GM19468 (cell line): ENCODE data around the gene MED12L.

Experiments used
- ATAC-seq: cut with Tn5 transposase; IDR thresholded peaks from one replicate; pipeline ENCODE4 v1.9.1; 2021; ENCODE audit warnings: mild to moderate bottlenecking, moderate library complexity, moderate number of reproducible peaks; ENCODE audit not compliant: unreplicated experiment; ENCODE audit errors: extremely low read depth

Gene MED12L

DNA sequence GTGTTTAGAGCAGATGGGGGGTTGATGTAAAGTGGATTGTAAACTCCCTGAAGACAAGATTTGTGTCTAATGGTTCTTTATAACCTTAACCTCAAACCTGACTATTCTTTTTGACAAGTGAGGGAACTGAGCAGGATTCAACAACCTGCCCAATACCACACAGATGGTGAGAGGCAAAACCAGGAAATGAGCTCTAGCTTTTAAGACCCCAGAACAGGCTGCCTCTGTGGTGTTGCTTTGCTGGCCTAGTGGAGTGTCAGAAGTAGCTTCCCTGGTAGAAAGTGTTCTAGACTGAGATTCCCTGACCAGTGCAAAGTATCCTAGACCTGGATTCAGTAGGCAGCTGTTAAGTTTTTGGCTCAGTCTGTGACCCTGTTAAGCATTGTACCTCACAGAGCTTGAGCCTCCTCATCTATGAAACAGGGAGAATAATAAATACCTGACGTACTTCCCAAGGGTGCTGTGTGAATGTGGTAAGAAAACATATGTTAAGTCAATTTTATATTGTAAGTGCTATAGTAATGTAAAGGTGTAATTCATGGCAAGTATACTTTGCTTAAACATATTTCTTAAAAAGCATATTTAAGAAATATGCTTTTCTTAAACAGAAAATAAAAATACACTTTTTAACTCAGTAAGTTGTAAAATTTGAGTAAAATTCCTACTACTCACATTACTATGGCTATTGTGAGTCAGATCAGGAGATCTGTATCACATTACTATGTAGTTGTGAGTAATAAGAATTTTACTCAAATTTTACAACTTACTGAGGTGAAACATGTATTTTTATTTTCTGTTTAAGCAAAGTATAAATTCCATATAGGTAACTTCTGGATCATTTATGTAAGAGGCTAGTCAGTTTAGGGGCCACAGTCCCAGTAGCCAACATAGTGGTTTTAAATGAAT lies 222.4 kb downstream of the MED12L start:
- no peak for ATAC-seq

DNA sequence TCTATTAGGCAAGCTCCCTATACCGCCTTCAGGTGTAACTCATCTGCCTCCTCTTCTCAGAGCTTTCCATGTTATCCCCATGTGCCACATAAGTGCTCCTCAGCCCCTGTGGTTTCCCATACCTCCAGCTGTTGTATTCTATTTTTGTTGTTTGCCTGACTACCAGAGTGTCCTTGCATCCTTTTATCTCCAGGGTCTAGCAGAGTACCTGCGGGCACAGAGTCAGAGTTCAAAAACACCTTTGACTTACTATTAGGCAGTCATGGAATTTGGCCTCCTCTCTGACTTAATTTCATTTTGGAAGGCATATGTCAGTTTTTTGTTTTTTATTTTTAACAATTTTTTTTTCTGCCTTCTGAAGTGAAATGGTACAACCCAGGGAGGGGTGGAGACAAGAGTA lies 224.1 kb downstream of the MED12L start:
- ATAC-seq = no peak

DNA sequence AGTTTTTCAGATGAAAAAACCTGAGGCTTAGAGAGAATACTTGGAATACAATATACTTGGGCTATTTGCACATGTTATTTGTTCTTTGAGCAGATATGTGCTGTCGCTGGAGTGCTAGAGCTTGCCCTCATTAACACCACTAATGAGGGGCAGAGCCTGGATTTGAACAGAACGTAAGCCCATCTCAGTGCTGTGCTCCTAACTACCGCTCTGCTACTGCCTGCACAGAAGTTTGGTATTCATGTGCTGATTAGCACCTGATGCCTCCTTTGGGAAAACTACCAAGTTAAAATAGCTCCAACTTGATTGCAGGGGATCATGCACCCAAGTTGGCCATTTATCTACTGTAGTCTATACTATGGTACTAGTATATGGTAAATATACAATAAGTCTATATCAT lies 227.5 kb downstream of the MED12L start:
- ATAC-seq = no peak

DNA sequence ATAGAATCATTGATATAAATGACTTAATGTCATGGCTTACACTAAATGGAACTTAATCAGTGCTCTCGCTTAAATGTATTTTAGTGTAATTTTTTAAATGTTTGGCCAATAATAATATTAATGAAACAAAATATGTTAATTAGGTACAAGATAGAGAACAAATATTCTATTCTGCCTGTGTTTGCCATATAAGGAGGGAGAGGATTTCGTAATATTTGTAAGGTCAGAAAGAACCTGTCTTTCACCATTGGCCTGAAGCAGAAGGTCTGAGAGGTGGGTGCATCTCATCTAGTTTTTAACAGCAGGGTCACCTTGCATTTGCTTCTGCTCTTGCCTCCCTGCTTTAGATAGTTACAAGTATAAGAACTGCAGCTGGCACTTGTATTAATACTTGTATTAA lies 228.7 kb downstream of the MED12L start:
- no peak for ATAC-seq

DNA sequence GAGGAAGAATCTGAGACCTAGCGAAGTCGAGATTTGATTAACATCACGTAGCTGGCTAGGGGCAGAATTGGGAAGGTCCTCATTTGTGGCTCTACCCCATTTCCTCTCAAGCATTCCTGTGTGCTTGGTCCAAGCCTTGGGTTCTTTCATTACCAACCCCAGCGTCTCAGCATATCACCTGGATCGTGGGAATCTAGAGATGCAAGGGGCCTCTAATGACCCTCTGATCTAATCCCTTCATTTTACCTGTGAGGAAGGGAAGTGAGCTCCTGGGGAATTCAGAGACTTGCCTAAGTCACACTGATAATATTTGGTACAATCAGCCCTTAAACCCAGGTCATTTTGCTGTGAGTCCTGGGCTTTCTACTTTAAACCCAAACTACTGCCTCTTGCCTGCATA lies 229.1 kb downstream of the MED12L start:
- no peak for ATAC-seq

DNA sequence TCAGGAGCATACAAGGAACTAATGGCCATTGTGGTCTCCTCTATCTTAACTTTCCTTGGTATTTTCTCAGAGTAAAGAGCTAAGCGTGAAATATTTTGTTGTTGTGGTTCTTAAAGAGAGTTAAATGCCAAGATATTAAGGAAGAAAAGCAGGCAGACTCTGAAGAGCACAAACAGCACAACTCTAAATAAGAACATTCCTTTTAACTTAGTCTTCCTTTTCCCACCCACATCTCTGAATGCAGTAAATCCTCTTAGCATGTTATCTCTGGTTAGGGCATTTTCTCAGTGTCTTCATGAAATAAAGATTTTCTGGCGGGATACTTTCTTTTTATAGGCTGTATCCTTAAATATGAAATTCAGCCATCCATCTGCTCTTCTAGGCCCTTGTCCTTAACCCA lies 229.7 kb downstream of the MED12L start:
- no peak for ATAC-seq

DNA sequence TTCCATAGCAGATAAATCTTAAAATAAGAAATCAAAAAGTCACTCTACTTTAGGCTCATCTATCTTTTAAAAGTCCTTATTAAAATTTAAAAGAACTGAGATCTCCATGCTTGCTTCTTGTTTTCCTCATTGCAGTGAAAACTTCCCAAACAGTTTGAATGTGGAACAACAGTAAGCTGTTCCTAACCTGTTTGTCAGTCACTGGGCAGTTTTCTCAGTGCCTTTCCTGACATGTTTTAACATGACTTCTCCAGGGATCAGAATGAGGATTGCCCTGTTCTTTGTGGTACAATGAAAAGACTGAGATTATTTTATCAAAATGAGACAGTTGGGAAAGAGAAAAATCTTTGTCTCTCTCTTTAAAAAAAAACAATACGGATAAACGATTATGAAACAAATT lies 230.4 kb downstream of the MED12L start:
- ATAC-seq = no peak

DNA sequence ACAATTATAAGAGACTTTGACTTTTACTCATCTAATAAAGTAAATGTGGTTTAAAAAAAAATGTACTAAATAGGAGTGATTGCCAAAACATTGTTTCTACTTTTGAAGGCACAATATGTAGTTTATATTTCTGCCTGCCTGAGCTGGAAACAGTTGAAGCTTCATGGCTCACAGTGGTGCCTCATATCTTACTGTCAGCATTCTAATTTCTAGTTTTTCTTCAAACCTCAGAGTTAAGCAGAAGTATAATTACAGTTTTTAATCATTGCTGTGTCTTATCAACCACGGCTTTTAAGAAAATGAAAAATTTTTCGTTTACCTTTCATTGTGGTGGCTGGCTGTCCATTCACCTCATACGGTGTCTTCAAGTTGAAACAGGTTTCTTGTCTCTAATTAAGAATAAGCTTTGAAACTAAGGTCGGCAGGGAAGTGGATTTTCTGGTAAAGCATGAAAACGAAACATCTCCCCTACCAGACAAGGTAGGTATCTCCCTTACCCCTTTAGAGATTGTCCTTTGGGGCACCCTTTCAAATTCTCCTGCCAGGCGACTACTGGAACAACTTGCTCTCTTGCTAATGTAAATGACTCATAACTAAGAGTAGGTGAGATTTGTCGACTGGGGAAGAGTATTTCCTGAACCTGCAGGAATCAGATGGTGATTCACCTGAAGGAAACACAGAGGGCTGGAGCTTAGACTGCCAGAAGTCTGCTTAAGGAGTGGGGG lies 231.0 kb downstream of the MED12L start, which contains the start of gene GPR87:
GPR87 (minus strand) TSS at position 554 of the 725 bp plus-strand sequence. CDS start 16,720 bp downstream, outside the sequence.
- no peak for ATAC-seq

DNA sequence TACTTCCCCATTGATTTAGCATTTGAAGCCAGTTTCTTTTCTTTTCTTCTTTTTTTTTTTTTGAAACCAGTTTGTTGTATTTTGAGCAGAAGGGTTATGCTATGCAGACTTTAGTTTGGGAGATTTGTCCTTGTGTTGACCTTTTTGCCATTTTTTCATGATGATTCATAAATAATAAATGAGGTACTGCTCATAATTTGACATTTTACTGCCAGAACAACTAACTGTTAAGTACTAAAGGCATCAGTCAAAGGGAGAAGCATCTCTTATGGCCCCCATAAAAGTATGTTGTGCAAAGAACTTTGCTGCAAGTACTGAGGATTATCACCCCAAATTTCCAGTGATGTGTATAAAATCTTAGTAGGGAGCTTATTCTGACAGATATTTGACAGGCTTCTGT lies 232.8 kb downstream of the MED12L start:
- ATAC-seq = no peak

DNA sequence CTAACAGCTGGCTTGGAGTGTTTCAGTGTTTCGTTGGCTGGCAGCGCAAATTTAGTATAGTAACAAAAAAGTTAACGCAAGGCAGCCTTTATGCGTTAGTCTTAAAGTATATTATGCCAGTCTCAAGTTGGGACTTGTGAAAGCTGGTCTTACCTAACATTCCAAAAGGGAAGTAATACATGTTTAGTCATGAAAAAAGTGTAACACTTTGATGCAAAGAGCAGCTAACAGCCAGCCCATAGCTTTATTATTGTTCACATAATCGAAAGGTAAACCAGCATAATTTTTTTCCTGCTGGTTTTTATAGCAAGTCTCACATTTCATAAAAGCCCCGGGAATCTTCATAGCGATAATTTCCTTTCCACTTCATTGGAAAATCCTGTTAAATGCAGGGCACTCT lies 233.5 kb downstream of the MED12L start:
- no peak for ATAC-seq

DNA sequence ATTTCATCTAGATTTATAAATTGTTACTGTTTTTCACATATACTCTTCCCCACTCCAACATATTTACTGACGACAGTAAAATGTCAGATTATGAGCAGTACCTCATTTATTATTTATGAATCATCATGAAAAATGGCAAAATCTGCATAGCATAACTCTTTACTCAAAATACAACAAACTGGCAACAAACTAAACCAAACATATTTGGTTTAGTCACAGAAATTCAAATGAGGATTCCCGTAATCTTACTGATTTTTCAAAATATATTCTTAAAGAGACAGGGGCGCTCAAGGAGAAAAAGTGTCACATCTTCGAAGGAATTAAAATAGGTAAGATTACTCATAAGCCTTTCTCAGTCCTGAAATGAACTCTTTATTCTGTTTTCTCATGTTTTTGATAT lies 234.2 kb downstream of the MED12L start:
- no peak for ATAC-seq

DNA sequence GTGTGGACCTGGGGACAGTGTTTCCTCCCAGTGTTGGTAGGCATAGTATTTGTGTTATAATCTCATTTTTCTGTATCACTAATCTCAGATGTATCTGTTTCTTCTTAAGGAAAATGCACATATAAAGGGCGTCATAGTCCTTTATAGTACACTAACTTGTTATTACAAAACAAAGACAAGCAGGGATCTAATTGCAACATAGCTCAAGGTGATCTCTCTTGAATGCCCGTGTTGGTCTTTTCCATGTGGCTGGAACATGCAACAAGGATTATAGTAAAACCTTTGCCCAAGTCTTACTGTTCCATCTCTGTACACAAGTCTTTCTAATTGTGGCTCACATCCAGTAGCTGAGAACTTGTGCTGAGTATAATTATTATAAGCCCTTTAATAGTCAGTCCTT lies 234.7 kb downstream of the MED12L start:
- ATAC-seq = no peak

DNA sequence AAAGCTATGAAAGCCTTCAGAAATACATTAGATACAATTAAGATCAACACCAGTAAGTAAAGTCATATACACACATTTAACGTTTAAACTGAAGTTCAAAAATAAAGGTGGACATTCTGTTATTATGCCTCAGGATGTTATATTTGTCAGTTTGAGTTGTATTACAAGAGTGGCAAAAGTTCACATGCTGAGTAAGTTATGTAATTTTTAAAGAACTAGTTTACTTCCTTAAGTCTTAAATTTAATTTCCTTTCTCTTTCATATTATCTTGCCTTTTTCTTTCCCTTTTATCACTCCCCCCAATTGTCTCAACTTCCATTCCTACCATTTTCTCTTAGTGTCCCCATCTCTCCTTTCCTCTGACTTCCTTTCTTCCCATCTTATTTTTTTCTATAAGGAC lies 236.1 kb downstream of the MED12L start:
- no peak for ATAC-seq

DNA sequence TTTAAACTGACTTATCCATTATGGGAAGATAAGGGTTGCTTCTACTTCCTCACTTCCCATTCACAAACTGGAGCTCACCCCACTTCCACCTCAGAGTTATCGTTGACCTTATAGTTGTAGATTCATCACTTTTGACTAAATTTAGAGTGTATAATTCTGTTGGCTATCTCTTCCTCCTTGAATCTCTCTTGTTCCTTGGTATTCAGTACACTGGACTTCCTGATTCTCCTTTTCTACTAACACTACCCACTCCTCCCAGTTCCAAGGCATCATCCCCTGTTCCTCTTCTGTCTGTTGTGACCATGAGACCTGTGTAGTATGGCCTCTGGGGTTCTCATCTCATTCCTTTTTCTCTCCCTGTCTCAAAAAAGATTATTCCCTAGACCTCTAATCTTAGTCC lies 237.0 kb downstream of the MED12L start:
- no peak for ATAC-seq

DNA sequence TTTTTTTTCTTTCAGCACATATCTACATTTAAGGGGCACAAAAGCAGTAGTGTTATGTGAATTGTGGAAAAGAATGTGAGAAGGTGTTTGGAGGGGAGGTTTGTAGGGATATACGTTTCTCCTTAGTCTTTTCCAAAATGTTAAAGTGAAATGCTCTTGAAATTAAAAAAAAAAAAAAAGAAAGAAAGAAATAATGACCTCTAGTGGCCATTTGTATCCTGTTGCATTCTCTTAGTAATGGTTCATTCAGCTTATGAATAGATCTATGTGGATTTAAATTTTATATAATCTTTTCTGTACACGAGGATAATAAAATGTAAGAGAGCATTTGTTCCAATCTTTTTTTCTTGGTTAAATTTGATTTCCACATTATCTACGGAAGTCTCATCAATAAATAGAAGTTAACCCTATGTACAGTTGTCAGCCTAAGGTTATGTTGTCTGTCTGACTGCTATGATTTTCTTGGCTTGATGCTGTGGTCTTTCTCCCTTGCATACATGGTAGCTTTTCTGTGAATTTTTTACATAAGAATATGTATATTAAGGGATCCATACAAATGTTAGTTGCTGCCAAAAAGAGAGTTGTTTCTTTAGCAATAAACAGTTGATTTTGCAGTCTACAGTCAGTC lies 242.2 kb downstream of the MED12L start:
- no peak for ATAC-seq

DNA sequence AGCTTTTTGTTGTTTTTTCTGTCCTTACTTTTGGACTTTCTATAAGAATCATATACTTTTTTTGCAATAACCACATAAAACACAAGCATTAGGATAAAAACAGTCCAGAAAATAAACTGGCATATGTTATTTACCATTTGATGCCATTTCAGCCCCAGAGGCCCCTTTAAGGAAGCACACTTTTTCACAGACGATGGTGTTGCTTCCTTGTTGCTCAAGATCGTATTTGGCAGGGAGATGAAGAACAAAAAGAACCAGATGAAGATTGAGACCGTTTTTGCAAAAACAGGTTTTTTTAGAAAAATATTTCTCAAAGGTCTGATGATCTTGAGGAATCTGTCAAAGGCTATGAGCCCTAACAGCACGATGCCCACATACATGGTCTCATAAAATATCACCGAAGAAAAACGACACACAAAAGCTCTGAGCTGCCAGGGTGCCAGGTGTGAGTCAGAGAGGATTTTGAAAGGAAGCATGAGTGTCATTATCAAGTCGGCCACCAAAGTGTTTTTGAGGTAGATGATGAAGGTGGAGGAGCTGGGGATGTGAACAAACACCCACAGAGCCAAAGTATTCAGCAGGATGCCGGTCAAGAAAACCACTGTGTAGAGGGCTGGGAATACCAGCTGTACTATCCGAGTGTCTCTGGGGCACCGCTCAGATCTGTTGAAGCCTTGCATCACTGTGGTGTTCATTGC lies 243.0 kb downstream of the MED12L start:
- ATAC-seq = no peak

DNA sequence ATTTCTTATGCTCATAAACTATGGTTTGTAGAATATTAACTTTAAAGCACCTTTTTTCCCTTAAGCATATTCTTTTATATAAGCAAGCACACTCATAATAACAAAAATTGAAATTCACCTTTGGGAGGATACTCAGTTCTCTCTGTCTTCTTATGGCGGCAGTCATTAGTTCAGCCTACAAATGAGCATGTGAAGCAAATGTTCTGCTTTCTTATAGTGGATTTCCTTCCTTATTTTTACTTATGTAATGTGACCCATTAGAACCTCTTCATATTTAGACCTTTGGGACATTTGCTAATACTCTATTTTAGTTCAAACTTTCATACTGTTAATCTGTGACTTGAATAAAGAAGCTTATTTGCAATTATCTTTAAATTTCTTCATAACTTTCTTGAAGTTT lies 243.9 kb downstream of the MED12L start, which contains the start of gene P2RY13:
P2RY13 (minus strand) TSS at position 187 of the 400 bp plus-strand sequence; CDS start at position 166, 21 bp downstream.
- no peak for ATAC-seq

DNA sequence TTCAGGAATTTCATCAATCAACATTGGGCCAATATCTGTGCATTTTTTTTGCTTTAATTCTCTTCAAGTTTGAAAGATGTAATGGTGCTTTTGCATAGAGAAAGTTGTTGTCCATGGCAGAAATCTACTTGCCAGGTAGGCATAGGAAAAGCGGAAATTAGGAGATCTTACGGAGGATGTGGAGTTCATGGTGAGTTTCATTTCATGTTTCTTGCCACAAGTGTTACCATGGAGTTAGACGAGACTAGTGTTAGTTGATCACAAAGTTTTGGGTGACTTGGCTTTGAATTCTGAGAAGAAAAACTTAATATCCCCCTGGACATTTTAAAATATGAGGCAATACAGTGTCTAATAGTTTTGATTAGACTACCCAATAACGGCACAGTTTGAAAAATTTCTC lies 244.9 kb downstream of the MED12L start:
- no peak for ATAC-seq

DNA sequence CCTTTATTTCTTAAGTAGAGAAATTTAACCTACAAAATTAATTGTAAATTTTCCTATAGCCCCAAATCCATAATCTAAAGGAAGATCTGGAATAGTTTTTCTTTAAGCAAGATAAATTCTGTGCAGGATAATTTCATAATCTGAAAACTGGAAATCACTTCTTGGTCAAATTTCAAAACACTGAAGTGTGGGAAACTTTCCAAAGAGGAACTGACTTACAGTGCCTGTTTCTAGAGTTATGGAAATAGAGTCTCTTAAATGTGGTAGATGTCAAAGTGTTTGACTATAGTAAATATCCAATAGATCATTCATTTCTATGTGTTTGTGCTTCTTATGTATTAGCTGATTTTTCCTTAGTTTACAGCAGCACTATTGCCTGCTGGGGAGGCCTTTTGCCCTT lies 245.4 kb downstream of the MED12L start:
- ATAC-seq = no peak

DNA sequence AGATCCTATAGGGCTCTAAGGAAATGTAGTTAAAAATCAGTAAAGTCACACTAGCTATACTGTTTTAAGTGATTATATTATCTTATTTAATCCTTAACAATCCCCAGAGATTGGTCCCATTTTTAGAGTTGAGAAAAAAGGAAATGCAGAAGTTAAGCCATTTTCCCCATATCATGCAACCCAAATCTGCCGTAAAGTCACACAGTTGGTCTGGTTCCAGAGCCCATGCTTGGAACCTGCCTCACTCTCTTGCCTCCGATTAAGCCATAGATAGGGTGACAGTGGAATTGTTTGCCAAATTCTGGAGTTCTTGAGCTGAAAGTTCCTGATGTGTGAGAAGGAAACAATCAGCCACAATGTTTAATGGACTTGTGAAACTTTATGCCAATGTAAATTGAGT lies 246.2 kb downstream of the MED12L start:
- ATAC-seq = no peak
